Activated naive CD4-positive, alpha-beta T cell treated with anti-CD3 and anti-CD28 coated beads, Interleukin-2, amount 10 ng/mL, durations not matched to agents 7 days and 5 days (primary cell): Measurements from ENCODE around the gene IQCE.
"Not testable (repeated sequence)": the region's sequence is repeated elsewhere in the genome, so short reads cannot be mapped to it uniquely, and the experiment has no call there.

Experiments
- CTCF ChIA-PET: fragments of 350-600 bp; sonication (Branson Sonifier 250); formaldehyde crosslinking; loops from one replicate; lab custom pipeline; 2021; ENCODE audit warnings: antibody characterized with exemption; lab: Charles Lee
- DNase-seq: peaks from one replicate; pipeline ENCODE4 v3.0.0-alpha.2; 2020
- H3K27ac Mint-ChIP-seq: one replicate; pipeline ENCODE4 v1.8.0; 2021; ENCODE audit warnings: mild to moderate bottlenecking, moderate library complexity, mixed read lengths
- H3K27me3 Mint-ChIP-seq: one replicate; pipeline ENCODE4 v1.8.0; 2021; ENCODE audit warnings: mild to moderate bottlenecking, mixed read lengths
- H3K36me3 Mint-ChIP-seq: one replicate; pipeline ENCODE4 v1.8.0; 2021; ENCODE audit warnings: mixed read lengths
- H3K4me1 Mint-ChIP-seq: one replicate; pipeline ENCODE4 v1.8.0; 2021; ENCODE audit warnings: mixed read lengths
- H3K4me3 Mint-ChIP-seq: one replicate; pipeline ENCODE4 v1.8.0; 2021; ENCODE audit warnings: mild to moderate bottlenecking, moderate library complexity, mixed read lengths
- H3K9me3 Mint-ChIP-seq: one replicate; pipeline ENCODE4 v1.8.0; 2021; ENCODE audit warnings: mixed read lengths

The IQCE gene

GRCh38 chr7:2607923-2608904, 49.4 kb downstream of the IQCE start:
- CTCF ChIA-PET, result interaction anchor here (0.6 to 2.0 kb wide), 12 partner anchors 9 to 157 kb away, joined by 3 to 13 read pairs (median 4); no protein-coding TSS in a partner anchor
- Mint-ChIP-seq H3K9me3 (no peaks in the 10 kb centered on the region), H3K27me3 (peaks cover 12% of the 10 kb centered on the region), H3K4me3 (no peak overlapping the region), H3K36me3 (no peaks in the 10 kb centered on the region), H3K4me1 (peaks cover 13% of the 10 kb centered on the region), H3K27ac (no peak overlapping the region)
- DNase-seq, result no peak

- Mint-ChIP-seq H3K4me3 (no peak overlapping the region), H3K4me1 (peaks cover 13% of the 10 kb centered on the region), H3K9me3 (no peaks in the 10 kb centered on the region), H3K27me3 (peaks cover 19% of the 10 kb centered on the region), H3K36me3 (no peaks in the 10 kb centered on the region), H3K27ac (no peak overlapping the region)
- DNase-seq, result peak; percentile 57
- CTCF ChIA-PET, result interaction anchor here (0.6 to 2.0 kb wide), 13 partner anchors 8 to 158 kb away, joined by 3 to 13 read pairs (median 3); no protein-coding TSS in a partner anchor
Observed at GRCh38 chr7:2608921-2609411, 50.2 kb downstream of the IQCE start.

- not testable (repeated sequence) for H3K4me3 Mint-ChIP-seq, H3K9me3 Mint-ChIP-seq, H3K36me3 Mint-ChIP-seq, DNase-seq, H3K27ac Mint-ChIP-seq
- CTCF ChIA-PET, result interaction anchor here (0.8 to 2.0 kb wide), 5 partner anchors 13 to 156 kb away, joined by 3 to 13 read pairs (median 3); no protein-coding TSS in a partner anchor
- Mint-ChIP-seq H3K27me3 (peaks cover 24% of the 10 kb centered on the region), H3K4me1 (peaks cover 13% of the 10 kb centered on the region)
Observed at GRCh38 chr7:2609646-2610045, 50.9 kb downstream of the IQCE start.

GRCh38 chr7:2610466-2610865, 51.7 kb downstream of the IQCE start:
- CTCF ChIA-PET, result no interaction called here
- Mint-ChIP-seq H3K27ac (no peak overlapping the region), H3K4me3 (no peak overlapping the region), H3K27me3 (peaks cover 24% of the 10 kb centered on the region), H3K9me3 (no peaks in the 10 kb centered on the region), H3K4me1 (peaks cover 13% of the 10 kb centered on the region), H3K36me3 (no peaks in the 10 kb centered on the region)
- no peak for DNase-seq

- H3K9me3 Mint-ChIP-seq, result no peaks in the 10 kb centered on the region
- H3K36me3 Mint-ChIP-seq, result no peaks in the 10 kb centered on the region
- peaks cover 13% of the 10 kb centered on the region for H3K4me1 Mint-ChIP-seq
- H3K27ac Mint-ChIP-seq, result no peak overlapping the region
- CTCF ChIA-PET, result no interaction called here
- H3K27me3 Mint-ChIP-seq, result peaks cover 24% of the 10 kb centered on the region
- DNase-seq, result no peak
- no peak overlapping the region for H3K4me3 Mint-ChIP-seq
Observed at GRCh38 chr7:2610898-2611297, 52.1 kb downstream of the IQCE start.

GRCh38 chr7:2611401-2611800, 52.6 kb downstream of the IQCE start:
- Mint-ChIP-seq H3K27me3 (peaks cover 25% of the 10 kb centered on the region), H3K9me3 (no peaks in the 10 kb centered on the region), H3K4me1 (peaks cover 13% of the 10 kb centered on the region), H3K36me3 (no peaks in the 10 kb centered on the region), H3K4me3 (no peak overlapping the region), H3K27ac (no peak overlapping the region)
- CTCF ChIA-PET, result no interaction called here
- DNase-seq, result no peak

- no peak overlapping the region for H3K4me3 Mint-ChIP-seq
- H3K27me3 Mint-ChIP-seq, result peaks cover 30% of the 10 kb centered on the region
- peaks cover 13% of the 10 kb centered on the region for H3K4me1 Mint-ChIP-seq
- no peaks in the 10 kb centered on the region for H3K36me3 Mint-ChIP-seq
- H3K9me3 Mint-ChIP-seq, result no peaks in the 10 kb centered on the region
- CTCF ChIA-PET, result interaction anchor here (0.8 kb wide), 1 partner anchor 32 kb away, joined by 3 read pairs; no protein-coding TSS in a partner anchor
- DNase-seq, result no peak
- no peak overlapping the region for H3K27ac Mint-ChIP-seq
Observed at GRCh38 chr7:2611922-2612321, 53.1 kb downstream of the IQCE start.

- no peak overlapping the region for H3K4me3 Mint-ChIP-seq
- CTCF ChIA-PET, result interaction anchor here (0.8 kb wide), 1 partner anchor 32 kb away, joined by 3 read pairs; no protein-coding TSS in a partner anchor
- no peaks in the 10 kb centered on the region for H3K9me3 Mint-ChIP-seq
- H3K27me3 Mint-ChIP-seq, result peaks cover 35% of the 10 kb centered on the region
- DNase-seq, result no peak
- H3K27ac Mint-ChIP-seq, result no peak overlapping the region
- no peaks in the 10 kb centered on the region for H3K36me3 Mint-ChIP-seq
- peaks cover 12% of the 10 kb centered on the region for H3K4me1 Mint-ChIP-seq
Observed at GRCh38 chr7:2612445-2613097, 53.8 kb downstream of the IQCE start.

- Mint-ChIP-seq H3K4me1 (peaks cover 8% of the 10 kb centered on the region), H3K36me3 (no peaks in the 10 kb centered on the region), H3K4me3 (no peak overlapping the region), H3K9me3 (no peaks in the 10 kb centered on the region), H3K27ac (no peak overlapping the region), H3K27me3 (peaks cover 35% of the 10 kb centered on the region)
- DNase-seq, result no peak
- CTCF ChIA-PET, result no interaction called here
Observed at GRCh38 chr7:2613098-2613930, 54.5 kb downstream of the IQCE start.

- H3K4me3 Mint-ChIP-seq, result no peak overlapping the region
- no peaks in the 10 kb centered on the region for H3K9me3 Mint-ChIP-seq
- no peaks in the 10 kb centered on the region for H3K36me3 Mint-ChIP-seq
- no peak for DNase-seq
- H3K4me1 Mint-ChIP-seq, result peaks cover under 1% of the 10 kb centered on the region
- no peak overlapping the region for H3K27ac Mint-ChIP-seq
- peaks cover 41% of the 10 kb centered on the region for H3K27me3 Mint-ChIP-seq
- CTCF ChIA-PET, result no interaction called here
Observed at GRCh38 chr7:2613931-2614600, 55.3 kb downstream of the IQCE start.

- Mint-ChIP-seq H3K9me3 (no peaks in the 10 kb centered on the region), H3K27me3 (peaks cover 44% of the 10 kb centered on the region), H3K36me3 (no peaks in the 10 kb centered on the region), H3K4me1 (no peaks in the 10 kb centered on the region), H3K4me3 (no peak overlapping the region), H3K27ac (no peak overlapping the region)
- DNase-seq, result no peak
- CTCF ChIA-PET, result interaction anchor here (2.1 kb wide), 1 partner anchor 146 kb away, joined by 5 read pairs; no protein-coding TSS in a partner anchor
Observed at GRCh38 chr7:2614631-2615330, 56.0 kb downstream of the IQCE start.

GRCh38 chr7:2616387-2617324, 57.9 kb downstream of the IQCE start:
- Mint-ChIP-seq H3K4me1 (no peaks in the 10 kb centered on the region), H3K27ac (no peak overlapping the region), H3K27me3 (peaks cover 52% of the 10 kb centered on the region), H3K36me3 (no peaks in the 10 kb centered on the region), H3K4me3 (no peak overlapping the region), H3K9me3 (no peaks in the 10 kb centered on the region)
- DNase-seq, result no peak
- CTCF ChIA-PET, result interaction anchor here (1.2 to 2.1 kb wide), 2 partner anchors 8 to 148 kb away, joined by 4 to 5 read pairs; no protein-coding TSS in a partner anchor
